Dedifferentiated amniotic fluid mesenchymal stem cell (primary cell): ENCODE measurements around the gene PLXNB2.

ENCODE experiments used
- DNase-seq: peaks from one replicate; pipeline ENCODE4 v3.0.0-alpha.2; 2016; ENCODE audit errors: extremely low spot score

The PLXNB2 gene

DNA sequence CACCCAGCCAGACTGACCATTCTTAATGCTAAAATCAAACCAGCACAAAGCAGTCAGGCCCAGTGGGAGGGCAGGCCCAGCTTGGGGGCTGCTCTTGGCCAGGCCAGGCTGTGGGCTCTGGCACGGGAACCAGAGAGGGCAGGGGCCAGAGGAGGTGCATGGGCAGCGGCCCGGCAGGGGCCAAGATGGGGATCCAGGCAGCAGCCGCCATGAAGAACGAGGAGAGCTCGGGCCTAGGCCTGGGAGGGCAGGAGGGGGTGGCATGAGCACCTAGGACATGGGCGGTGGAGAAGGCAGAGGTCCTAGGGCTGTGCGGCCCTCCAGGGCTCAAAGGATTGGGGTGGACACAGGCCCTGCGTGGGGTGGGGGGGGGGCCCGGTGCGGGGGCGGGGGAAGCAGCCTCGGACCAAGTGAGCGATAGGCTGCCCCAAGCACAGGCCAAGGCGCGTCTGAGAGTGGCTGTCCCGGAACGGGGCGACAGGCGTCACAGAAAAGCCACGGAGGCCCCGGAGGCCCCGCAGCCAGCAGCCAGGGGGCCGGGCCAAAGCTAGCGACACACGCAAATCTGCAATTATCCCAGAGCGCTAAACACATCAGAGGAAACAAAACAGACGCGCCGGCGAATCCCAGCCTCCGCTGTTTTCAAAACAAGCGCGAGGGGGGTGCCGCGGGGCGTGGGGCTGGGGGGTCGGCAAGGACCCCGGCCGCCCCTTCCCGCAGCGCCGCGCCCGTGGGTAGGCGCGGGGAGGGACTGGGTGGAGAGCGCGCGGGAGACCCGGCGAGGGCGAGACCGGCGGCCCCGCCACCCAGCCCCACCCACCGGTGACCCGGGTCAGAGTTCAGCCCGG is 8.3 kb downstream of the PLXNB2 start:
- no peak for DNase-seq

DNA sequence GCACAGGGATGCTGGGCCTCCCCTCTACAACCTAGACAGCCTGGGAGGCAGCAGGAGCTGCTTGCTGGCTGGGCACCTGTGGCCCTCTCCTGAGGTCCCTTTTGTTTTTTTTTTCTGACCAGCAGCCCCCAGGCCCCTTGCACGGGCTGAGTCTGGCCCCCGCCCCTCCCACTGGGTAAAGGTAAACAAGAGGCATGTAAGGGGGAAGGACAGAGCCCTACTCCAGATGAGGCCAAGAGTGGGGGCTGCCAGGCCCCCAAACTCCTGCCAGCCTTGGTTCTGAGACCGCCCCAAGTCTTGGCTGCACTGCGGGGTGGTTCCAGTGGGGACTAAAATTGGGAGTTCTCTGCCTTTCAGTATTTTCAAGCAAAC is 9.2 kb downstream of the PLXNB2 start:
- DNase-seq = no peak

DNA sequence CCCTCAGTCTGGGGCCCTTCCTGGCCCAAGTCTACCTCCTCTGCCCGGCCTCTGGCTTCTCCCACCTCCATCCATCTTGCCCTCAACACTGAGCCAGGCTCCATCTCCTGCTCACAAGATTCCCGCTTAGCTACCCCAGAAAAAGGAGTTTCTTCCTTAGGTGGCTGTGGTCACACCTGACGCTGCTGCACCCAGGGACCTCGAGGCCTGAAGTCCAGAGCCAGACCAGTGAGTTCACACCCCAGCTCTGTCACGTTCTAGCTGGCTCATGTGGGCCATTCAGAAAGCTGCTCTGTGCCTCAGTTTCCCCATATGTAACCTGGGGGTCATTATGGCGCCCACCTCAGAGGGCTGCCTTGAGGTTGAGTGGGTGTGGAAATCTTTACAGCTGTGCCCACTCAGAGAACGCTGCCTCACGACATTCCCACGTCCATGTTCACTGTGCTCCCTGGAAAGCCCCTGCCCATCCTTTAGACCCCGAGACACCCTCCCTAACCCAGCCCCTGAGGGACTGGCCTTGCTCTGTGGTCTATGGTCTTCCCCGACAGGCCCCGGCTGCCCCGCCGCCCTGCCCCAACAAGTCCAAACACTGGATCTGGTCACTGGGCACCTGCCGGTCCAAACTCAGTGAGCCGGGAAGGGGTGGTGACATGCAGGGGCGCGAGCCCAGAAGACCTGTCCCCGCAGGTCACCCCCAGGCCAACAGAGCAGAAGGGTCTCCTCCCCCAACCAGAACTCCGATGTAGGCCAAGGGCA is 9.8 kb downstream of the PLXNB2 start:
- DNase-seq = no peak

DNA sequence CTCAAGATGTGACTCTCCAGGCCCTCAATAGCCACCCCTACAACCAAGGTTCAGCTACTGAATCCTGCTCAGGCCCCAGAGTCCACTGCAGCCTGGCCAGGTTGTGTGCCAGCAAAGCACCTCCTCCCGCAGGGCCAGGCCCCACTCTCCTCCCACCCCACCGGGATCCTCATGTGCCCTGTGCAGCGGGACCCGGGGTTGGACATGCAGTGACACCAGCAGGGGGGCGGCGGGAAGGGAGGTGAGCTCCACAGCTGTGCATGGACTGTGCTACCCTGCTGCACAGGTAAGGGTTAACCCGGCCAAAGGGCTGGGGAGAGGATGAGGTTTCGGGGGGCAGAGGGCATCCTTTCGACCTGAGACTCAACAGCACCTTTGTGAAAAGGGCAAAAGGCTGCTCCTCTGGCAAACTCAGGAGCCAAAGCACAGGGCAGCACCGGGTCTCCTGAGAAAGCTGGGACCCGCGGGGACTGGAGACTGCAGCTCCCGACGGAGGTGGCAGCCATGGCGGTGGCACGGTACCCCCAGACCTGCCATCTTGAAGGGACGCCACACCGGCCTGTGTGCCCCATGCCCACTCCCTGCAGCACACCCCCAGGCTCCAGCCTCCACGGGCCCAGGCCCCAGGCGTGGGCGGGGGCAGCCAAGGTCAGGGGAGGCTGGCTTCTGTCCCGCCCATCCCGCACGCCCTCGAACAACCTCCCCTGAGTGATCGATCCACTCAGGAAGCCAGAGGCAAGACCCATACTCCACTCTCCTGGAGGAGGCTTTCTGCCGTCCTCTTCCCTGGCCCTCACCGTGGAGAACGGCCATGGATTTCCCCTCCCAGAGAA is 10.6 kb downstream of the PLXNB2 start:
- no peak for DNase-seq

DNA sequence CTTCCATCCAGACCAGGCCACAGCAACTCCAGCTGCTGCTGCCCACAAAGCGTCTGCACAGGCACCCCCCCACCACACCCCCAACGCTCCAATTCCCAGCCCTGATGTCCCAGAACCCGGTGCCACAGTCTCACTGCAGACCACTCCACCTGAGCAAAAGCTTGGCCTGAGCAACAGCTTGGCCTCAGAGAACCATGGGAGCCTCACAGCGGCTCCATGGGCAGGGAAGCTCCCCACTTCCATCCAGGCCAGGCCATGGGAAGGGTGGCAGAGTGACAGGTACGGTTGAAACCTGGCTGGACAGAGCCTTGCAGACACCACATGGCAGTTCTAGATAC is 13.2 kb downstream of the PLXNB2 start:
- DNase-seq = no peak

DNA sequence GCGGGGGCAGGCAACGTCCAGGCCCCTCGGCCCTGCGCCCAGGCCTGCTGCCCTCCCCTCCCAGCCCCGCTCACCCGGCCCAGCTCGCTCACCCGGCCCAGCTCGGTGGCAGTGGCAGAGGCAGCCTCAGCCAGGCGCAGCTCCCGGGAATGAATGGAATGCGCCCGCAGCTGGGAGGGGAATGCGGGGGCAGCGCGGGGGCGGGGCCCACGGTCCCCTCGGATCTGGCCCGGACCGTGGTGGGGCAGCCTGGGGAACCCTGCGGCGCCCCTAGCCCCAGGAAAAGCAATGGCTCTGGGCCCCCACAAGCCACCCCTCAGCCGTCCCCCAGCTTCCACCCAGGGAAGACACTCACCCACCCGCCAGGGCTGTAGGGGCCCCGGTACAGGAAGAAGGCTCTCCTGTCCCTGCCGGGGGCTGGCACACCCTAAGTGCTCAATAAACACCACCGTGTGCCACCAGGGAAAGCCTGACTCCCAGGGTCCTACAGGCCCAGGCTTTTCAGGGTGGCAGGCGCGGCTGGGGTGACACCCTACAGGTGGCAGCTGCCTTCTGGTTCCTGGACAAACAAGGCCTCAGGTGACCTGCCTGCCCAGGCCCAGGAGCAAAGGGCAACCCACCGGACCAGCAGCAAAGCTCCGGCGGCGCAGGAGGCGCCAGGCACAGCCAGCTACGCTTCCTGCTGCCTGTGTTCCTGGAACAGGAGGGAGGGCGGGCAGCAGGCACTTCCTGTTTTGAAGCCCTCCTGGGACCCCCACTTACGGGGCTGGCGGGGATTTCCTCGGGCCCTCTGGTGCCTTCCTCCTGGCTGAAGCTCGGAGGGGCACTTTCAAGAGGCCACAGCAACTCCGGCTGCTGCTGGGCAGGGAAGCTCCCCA is 13.8 kb downstream of the PLXNB2 start:
- peak; percentile 65 for DNase-seq

DNA sequence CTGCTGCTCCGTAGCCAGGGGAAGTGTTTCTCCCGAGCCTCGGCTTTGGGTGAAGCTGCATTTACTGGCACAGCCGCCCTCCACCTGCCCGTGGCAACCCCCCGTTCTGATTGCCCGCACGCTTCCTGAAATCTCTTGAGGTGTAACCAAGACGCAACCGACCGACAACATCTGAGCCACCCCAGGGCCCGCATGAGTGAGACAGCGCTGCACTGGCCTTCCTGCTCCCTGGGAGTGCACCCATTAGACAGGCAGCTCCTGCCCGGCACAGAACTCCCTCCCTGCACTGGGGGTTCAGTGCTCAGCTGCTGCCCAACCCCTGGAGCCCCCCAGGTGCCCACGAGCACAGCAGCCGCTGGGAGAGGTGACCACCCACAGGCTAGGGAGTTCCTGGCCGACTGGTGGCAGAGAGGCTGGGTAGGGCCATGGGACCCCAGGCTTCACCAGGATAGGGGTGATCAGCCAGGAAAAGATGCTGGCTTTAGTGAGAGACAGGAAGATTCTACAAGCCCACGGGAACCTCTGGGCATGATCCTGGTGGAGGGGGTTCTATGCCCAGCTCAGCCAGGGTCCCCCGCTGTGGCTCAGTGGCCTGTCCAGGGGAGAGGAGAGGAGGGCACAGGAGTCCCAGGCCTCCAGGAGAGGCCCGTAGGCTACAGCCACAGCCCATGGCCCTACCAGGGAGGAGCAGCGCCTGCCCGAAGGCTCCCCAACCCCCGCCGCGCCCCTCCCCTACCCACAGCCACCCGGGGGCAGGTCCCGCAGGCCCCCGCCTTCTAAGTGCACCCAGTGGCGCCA is 14.6 kb downstream of the PLXNB2 start:
- DNase-seq = no peak

DNA sequence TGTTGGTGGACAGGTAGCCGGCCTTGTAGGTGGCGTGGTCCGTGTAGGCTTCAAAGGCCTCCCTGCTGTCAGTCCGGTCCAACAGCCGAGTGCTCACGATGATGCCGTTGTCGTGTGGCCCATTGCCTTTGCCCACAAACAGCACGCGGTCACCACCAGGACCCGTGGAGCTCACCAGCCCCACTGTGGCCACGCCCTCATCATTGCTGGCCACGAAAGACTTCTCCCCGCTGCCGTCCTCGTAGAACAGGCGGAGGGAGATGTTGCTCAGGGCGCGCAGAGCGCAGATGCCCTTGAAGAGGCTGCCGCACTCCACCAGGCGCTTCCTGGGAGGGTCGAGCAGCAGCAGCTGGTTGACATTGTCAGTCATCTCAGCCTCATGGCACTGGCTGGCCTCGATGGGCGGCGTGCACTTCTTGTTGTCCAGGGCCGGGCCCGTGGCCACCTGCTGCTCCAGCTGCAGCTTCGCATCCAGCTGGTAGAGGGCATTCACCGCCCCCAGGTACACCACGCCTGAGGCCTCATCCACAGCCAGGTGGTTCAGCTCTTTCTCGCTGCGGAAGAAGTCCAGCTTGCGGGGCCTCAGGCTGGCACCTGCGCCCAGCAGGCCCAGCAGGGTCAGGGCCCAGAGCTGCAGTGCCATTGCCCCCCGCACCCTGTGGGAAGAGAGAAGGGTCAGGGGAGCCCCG is 17.4 kb downstream of the PLXNB2 start:
- DNase-seq = no peak

DNA sequence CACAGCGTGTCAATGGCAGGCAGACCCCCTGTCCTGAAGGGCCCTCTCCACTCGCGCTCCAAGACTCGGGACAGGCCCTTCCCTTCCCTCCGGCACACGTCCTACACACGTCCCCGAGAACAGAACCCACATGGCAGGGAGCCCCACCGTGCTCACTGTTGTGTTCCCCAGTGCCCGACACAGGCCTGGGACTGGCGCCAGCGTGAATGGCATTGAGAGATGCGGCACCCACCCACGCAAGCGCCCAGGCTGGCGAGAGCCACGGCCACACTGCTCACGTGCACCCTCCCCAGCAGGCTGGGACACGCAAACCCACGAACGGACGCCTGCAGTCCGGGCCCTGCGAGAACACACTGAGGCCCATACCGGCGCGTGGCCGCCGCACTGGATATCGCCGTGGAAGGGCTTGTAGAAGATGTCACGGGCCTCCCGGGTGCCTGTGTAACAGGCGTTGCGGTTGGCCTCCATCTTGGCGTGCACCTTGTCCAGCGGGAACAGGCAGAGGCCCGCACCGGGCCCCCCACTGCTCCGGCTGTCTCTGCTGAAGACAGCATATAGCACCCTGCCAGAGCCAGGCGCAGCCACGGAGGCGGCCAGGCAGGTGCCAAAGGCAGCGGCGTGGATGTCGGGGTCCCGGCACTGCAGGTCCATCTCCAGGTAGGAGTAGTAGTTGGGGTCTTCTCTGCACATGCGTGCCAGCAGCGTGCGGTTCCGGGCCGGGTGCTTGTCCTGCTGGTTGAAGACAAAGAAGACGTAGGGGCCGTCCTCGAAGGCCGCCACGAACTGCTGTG is 18.1 kb downstream of the PLXNB2 start:
- DNase-seq = no peak

DNA sequence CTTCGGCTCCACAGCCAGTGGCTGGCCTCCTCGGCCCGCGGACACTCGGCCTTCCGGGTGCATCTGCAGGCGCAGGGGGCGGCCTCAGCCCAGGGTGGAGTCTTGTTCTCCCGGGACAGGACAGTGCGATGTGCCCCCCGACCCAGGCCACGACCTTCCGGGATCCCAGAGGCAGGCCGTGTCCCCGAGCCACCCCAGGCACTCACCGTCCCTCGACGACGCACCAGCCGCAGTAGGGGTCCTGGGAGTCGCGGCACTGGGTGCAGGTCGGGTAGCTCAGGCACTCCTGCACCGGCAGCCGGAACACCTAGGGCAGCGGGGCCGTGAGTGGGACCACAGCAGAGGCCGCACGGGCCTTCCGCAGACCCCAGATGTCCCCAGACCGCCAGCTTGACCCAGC is 19.7 kb downstream of the PLXNB2 start:
- DNase-seq = no peak

DNA sequence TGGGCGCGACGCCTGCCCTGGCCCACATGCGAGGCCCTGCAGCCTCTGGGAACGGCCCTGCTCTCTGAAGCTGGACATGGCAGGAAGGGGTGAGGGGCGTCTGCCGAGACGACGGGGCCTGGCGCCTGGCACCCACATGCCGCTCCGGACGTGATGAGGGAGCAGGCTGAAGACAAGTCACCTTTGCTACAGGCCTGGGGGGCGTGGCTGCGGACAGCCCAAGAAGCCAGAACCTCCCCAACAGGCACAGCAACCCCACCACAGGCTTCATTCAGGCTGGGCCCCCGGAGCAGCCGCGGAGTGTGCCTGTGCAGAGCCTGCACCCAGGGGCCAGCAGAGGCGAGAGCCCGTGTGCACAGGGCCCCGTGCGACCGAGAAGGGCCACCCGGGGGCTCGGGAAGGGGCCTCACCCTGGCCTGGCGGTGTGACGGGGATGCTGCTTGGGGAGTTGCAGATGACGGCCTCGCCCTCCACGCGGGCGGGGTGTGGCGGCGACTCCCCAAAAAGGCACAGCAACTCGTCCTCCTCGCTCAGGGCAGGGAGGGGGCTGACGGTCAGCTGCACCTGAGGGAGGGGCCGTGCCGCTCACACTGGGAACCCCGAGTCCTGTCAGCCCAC is 20.6 kb downstream of the PLXNB2 start:
- DNase-seq = no peak

DNA sequence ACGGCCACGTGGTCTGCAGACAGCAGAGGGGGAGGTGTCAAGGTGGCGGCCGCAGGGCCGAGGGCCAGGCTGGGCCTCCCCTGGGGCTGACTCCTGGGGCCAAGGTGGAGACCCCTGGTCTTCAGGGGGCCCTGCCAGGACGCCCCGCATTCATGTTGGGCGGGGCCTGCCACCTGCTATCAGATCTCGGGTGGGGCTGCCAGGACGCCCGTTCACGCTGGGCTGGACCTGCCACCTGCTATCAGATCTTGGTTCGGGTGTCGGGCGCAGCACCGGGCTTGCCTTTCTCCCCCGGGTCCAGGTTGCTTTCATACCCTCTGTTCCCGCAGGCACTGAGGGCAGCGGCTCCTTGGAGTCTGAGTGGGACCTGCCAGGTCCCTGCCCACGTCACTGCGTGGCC is 21.2 kb downstream of the PLXNB2 start:
- no peak for DNase-seq

DNA sequence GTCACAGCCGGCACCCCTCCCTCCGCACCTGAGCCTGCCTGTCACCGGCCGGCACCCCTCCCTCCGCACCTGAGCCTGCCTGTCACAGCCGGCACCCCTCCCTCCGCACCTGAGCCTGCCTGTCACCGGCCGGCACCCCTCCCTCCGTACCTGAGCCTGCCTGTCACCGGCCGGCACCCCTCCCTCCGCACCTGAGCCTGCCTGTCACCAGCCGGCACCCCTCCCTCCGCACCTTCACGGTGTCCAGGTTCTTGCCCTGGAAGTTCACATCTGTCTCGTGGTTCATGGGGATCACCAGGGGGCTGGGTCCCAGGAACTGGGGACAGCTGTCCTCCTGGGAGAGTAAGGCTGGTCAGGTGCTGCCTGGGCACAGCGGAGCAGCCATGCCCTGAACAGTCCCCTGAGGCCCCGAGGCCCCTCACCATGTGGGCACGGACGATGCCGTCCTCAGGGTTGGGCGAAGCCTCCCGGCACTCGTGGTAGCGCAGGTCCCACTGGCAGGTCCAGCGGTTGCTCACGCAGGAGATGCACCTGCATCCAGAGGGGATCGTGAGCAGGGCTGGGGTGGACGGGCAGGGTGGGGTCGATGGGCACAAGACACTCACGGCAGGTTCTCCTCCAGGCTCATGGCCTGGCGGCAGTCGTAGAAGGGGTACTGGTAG is 21.7 kb downstream of the PLXNB2 start:
- no peak for DNase-seq

DNA sequence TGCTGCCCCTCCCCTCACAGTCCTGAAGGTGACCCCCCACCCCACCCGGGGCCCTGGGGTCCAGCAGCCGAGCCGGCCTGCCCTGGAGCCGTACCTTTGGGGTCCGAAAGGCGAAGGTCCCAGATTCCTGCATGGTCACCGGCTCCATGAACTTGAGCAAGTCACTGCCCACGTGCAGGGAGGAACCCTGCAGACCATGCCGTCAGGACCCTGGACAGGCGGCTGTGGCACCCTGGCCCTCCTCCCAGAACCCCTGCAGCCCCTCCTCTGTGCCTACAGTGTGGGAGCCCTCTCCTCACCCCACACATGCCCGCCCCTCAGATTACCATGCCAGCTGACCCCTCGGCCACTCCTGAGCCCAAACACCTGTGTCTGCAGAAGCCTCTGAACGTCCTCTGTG is 23.0 kb downstream of the PLXNB2 start:
- DNase-seq = no peak

DNA sequence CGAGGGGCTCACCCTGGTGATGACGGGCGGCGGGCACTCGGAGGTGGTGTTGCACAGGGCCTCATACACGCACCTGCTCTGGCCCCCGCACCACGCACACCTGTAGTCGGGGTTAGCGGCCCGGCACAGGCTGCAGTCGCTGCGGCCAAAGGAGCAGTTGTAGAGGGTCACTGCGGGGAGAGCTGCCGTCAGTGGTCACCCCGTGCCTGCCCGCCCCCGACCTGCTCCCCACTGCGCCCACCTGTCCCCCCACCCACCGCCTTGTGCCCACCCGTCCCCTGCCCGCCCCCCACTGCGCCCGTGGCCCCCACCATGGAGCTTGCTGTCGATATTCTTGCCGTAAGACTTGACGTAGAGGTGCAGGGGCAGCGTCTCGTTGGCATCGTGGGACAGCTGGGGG is 23.6 kb downstream of the PLXNB2 start:
- no peak for DNase-seq

DNA sequence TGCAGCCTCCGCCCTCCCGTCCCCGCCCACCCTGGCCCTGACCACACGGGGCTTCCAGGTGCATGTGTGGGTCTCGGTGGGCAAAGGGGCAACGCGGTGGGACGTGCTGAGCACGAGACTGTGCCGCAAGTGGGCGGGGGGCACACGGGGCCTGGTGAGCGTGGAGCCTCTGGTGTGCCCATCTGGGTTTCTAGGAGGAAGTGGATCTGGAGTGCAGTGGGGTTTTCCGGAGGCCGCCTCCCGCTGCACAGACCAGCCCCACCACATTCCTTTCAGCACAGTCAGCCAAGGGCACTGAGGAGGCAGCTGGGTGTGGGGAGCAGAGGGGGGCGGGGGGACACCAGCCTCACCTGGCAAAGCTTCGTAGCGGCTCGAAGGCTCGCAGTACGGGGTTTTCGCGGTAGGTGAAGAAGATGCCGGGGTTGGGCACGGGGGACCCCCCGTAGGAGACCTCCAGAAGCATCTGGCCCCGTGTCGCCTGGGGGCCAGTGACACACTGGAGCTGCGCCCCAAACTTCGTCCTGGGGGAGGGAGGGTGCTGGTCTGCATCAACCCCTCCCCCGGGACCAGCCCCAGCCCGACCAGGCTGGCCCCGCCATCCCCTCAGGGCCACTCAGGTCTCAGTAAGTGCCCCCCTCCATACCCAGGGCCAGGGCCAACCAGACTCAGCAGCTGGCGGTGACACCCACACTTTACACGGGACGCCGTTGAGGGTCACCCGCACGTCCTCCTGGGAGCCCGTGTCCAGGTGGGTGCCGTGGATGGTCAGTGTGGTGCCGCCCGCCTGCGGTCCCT is 24.9 kb downstream of the PLXNB2 start:
- no peak for DNase-seq

DNA sequence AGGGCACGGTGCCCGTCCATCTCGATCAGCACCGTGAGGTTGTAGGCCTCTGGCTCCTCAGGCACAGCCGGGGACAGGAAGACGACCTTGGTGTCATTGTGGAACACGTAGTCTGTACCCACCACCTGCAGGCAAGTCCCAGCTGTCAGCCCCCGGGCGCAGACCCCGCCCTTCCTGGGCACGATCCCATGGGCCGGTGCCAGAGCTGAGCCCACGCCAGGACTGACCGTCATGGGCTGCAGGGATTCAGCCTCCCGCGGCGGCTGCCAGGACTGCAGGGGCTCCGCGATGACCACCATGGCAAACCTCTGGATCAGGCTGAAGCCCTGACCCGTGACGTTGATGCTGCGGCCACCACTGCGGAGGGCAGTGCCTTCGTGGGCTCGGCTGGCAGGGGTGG is 25.5 kb downstream of the PLXNB2 start:
- no peak for DNase-seq

DNA sequence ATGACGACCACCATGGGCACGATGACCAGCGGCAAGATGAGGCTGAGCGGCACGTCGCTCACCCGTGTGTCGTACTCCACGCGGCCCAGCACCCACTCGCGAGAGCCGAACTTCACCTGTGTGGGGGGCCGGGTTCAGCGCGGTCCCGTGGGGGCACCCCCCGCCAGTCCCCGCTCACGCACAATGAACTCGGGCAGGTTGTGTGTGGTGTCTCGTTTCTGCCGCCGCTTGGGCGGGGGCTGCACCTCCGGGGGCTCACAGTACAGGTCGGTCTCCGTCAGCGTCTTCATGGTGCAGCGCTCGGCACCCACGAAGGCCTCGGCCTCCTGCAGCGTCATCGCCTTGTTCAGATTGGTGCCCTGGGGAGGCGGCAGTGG is 26.1 kb downstream of the PLXNB2 start:
- DNase-seq = no peak
